Esophagus squamous epithelium (tissue), 5 donors: ENCODE measurements around the gene C1QTNF9. TPM values are rescaled to one million over a fixed set of nuclear protein-coding genes. Genes with fewer than 3 reads are reported as not detected.

Experiments
- DNase-seq: peaks from one replicate; lab custom pipeline; 2025; lab: John Stamatoyannopoulos, UW
- H3K27ac ChIP-seq, 4 donors: fragments of 200-600 bp; sonication (generic); one replicate each; pipeline ENCODE4 v1.5.1; 2016 to 2019; ENCODE audit warnings: mild to moderate bottlenecking in 1 of 4
- H3K27me3 ChIP-seq, 4 donors: fragments of 200-600 bp; sonication (generic); 1 replicate in 3 of 4; 2 replicates in 1 of 4; pipeline versions ENCODE4 v1.5.1 to v1.6.0; 2017 to 2021; ENCODE audit warnings: antibody characterized with exemption in 1 of 4
- H3K36me3 ChIP-seq, 3 donors: fragments of 200-600 bp; sonication (generic); one replicate each; pipeline ENCODE4 v1.5.1; 2016 to 2019
- H3K4me1 ChIP-seq, 3 donors: fragments of 200-600 bp; sonication (generic); one replicate each; pipeline ENCODE4 v1.5.1; 2017 to 2019
- H3K4me3 ChIP-seq, 4 donors: fragments of 200-600 bp; sonication (generic); 1 replicate in 3 of 4; 2 replicates in 1 of 4; pipeline ENCODE4 v1.5.1; 2016 to 2019; ENCODE audit warnings: mild to moderate bottlenecking in 2 of 4, moderate library complexity in 1 of 4
- H3K9me3 ChIP-seq, 3 donors: fragments of 200-600 bp; sonication (generic); one replicate each; pipeline ENCODE4 v1.5.1; 2016 to 2019
- CTCF ChIP-seq, 6 experiments: fragments of 450-650 bp in 4 of 6; fragments of 200-600 bp in 2 of 6; sonication (generic) in 2 of 6; IDR thresholded peaks; one replicate each; pipeline ENCODE4 v1.5.1; 2016 to 2019; ENCODE audit warnings: antibody characterized with exemption in 6 of 6, mild to moderate bottlenecking in 4 of 6, moderate library complexity in 4 of 6
- POLR2A ChIP-seq, 4 donors: fragments of 450-650 bp; IDR thresholded peaks; one replicate each; pipeline ENCODE4 v1.6.1; 2017; ENCODE audit warnings: antibody characterized with exemption in 4 of 4, mild to moderate bottlenecking in 4 of 4, moderate library complexity in 3 of 4
- WGBS, 2 donors: methylation state at CpG; one replicate each; pipeline ENCODE4 v1.1.5; 2018; 5-methylcytosine and 5-hydroxymethylcytosine counted together
- intact Hi-C: fragments of 100-400 bp; cut with DNase I; formaldehyde crosslinking; loops from one replicate; pipeline ENCODE4 v1.15.0; 2022
- total RNA-seq, 4 donors: library from RNA; depleted of rRNA; stranded (reverse); fragments of >200 nt; gene quantifications; one replicate each; pipeline ENCODE4 v1.1.0, GENCODE V29; 2016
- donor health status: DM: yes; HTN: yes; CAD: no.

The C1QTNF9 gene
- total RNA-seq, 4 donors from 2014 or later = not detected

- WGBS, 2 donors = 69 to 71% methylated on average over 13 to 16 of the region's 18 CpGs
- Histone ChIP-seq H3K27ac (peak overlapping the region; percentile 78 to 93 (median 87)), H3K4me3 (peak overlapping the region; percentile 25 to 64 (median 46)), H3K4me1 (peaks cover 11 to 57% (median 31%) of the 10 kb centered on the region in 3 donors), H3K27me3 (no peaks in the 10 kb centered on the region), H3K9me3 (no peaks in the 10 kb centered on the region), H3K36me3 (no peaks in the 10 kb centered on the region)
- DNase-seq = no peak
- no peak for TF ChIP-seq POLR2A (IDR thresholded peaks at IDR 0.05)
- TF ChIP-seq CTCF (IDR thresholded peaks at IDR 0.05) = no peak
- intact Hi-C loops = no loop called here
Measured at GRCh38 chr13:24272452-24273161, 36.8 kb upstream of the C1QTNF9 start.

GRCh38 chr13:24273926-24274325 lies 35.5 kb upstream of the C1QTNF9 start:
- intact Hi-C loops = no loop called here
- 90% methylated on average over 7 of the region's 7 CpGs for WGBS, 2 donors
- peak overlapping the region in 3 of 4 donors; percentile 30 to 53 (median 43) for H3K27ac ChIP-seq

GRCh38 chr13:24274452-24275021 lies 34.8 kb upstream of the C1QTNF9 start:
- no peaks in the 10 kb centered on the region for H3K36me3 ChIP-seq
- DNase-seq = no peak
- 15 to 19% methylated on average over 2 to 5 of the region's 6 CpGs for WGBS, 2 donors
- H3K4me3 ChIP-seq = no peak overlapping the region
- intact Hi-C loops = no loop called here
- H3K4me1 ChIP-seq = peaks cover 11 to 57% (median 28%) of the 10 kb centered on the region in 3 donors
- no peaks in the 10 kb centered on the region for H3K9me3 ChIP-seq
- H3K27ac ChIP-seq = peak overlapping the region in 3 of 4 donors; percentile 30 to 53 (median 43)
- no peaks in the 10 kb centered on the region for H3K27me3 ChIP-seq
- TF ChIP-seq POLR2A (IDR thresholded peaks at IDR 0.05) = no peak
- no peak for TF ChIP-seq CTCF (IDR thresholded peaks at IDR 0.05)

More at GRCh38 chr13:24273926-24274325, 35.5 kb upstream of the C1QTNF9 start:
- H3K27me3 ChIP-seq = no peaks in the 10 kb centered on the region
- H3K9me3 ChIP-seq = no peaks in the 10 kb centered on the region
- no peak for TF ChIP-seq CTCF (IDR thresholded peaks at IDR 0.05)
- TF ChIP-seq POLR2A (IDR thresholded peaks at IDR 0.05) = no peak
- peaks cover 11 to 57% (median 28%) of the 10 kb centered on the region in 3 donors for H3K4me1 ChIP-seq
- H3K36me3 ChIP-seq = no peaks in the 10 kb centered on the region
- no peak overlapping the region for H3K4me3 ChIP-seq
- DNase-seq = no peak

- intact Hi-C loops = no loop called here
- Histone ChIP-seq H3K4me1 (peaks cover 11 to 55% (median 28%) of the 10 kb centered on the region in 3 donors), H3K27ac (peak overlapping the region in 1 of 4 donors; percentile 43), H3K4me3 (no peak overlapping the region), H3K9me3 (no peaks in the 10 kb centered on the region), H3K36me3 (no peaks in the 10 kb centered on the region), H3K27me3 (no peaks in the 10 kb centered on the region)
- DNase-seq = no peak
- TF ChIP-seq POLR2A (IDR thresholded peaks at IDR 0.05) (no peak), CTCF (IDR thresholded peaks at IDR 0.05) (no peak)
Measured at GRCh38 chr13:24275041-24275440, 34.3 kb upstream of the C1QTNF9 start.

GRCh38 chr13:24276306-24276705 lies 33.1 kb upstream of the C1QTNF9 start:
- H3K9me3 ChIP-seq = no peaks in the 10 kb centered on the region
- intact Hi-C loops = no loop called here
- peaks cover 11 to 50% (median 21%) of the 10 kb centered on the region in 3 donors for H3K4me1 ChIP-seq
- 69 to 79% methylated on average over 2 of the region's 2 CpGs for whole genome bisulfite sequencing, 2 donors
- no peaks in the 10 kb centered on the region for H3K27me3 ChIP-seq
- no peak overlapping the region for H3K4me3 ChIP-seq
- DNase-seq = no peak
- TF ChIP-seq POLR2A (IDR thresholded peaks at IDR 0.05) = no peak
- no peak for TF ChIP-seq CTCF (IDR thresholded peaks at IDR 0.05)
- H3K36me3 ChIP-seq = no peaks in the 10 kb centered on the region
- no peak overlapping the region for H3K27ac ChIP-seq
